ENCODE results near the gene BEST2.
A peak's percentile ranks its signal among the peaks of the same experiment; 100 is the strongest.

The BEST2 gene

GRCh38 chr19:12769689-12770088, 18.1 kb downstream of the BEST2 start:
- peaks cover 17% of the 10 kb centered on the region for H3K4me1 Mint-ChIP-seq
- H3K27me3 Mint-ChIP-seq: no peaks in the 10 kb centered on the region
- no peak overlapping the region for H3K27ac Mint-ChIP-seq
- DNase-seq (ENCODE audit: low spot score in 2 of 2) (no peak), ATAC-seq (ENCODE audit: low read depth) (peak; percentile 84)
- H3K36me3 Mint-ChIP-seq: no peaks in the 10 kb centered on the region
- peak overlapping the region; percentile 35 for H3K4me3 Mint-ChIP-seq
- H3K9me3 Mint-ChIP-seq: no peaks in the 10 kb centered on the region

DNA sequence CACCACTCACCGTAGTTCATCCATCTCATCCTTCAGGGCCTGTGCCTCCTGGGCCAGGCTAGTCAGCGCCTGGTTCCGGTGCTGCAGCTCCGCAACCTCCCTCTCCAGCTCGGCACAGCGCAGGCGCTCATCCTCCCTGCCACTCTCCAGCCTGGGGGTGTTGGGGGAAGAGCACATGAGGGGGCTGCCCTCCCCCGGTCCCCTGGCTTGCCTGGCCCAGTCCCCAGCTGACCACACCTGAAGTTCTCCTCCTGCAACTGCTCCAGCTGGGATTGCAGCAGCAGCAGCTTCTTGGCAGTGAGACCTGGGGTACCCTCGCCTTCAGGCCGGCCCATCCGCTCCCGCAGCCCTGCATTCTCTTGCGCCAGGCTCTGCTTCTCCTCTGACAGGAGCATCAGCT, 19.3 kb downstream of the BEST2 start:
- Mint-ChIP-seq H3K4me3 (no peak overlapping the region), H3K4me1 (peaks cover 16% of the 10 kb centered on the region), H3K9me3 (no peaks in the 10 kb centered on the region), H3K36me3 (no peaks in the 10 kb centered on the region), H3K27ac (no peak overlapping the region), H3K27me3 (no peaks in the 10 kb centered on the region)
- no peak for DNase-seq (ENCODE audit: low spot score in 2 of 2)
- ATAC-seq (ENCODE audit: low read depth): no peak

DNA sequence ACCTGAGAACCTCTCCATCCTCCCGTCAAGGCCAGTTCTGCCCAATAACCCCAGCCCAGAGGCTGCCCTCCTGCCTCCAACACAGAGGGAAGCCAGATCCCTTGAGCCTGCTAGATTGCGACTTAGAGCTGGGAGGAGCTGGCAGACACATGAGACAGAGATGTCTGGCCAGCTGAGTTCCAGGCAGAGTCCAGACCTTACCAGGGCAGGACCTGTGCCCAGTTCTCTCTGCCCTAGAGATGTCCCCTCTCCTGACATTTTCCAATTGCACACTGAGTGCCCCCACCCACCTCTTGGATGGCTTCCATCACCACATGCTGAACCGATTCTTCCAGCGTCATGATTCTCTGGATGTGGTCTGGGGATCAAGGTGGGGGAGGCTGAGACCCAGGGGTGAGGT, 20.7 kb downstream of the BEST2 start:
- ATAC-seq (ENCODE audit: low read depth) (no peak), DNase-seq (ENCODE audit: low spot score in 2 of 2) (no peak)
- H3K4me3 Mint-ChIP-seq: no peak overlapping the region
- H3K36me3 Mint-ChIP-seq: no peaks in the 10 kb centered on the region
- no peak overlapping the region for H3K27ac Mint-ChIP-seq
- no peaks in the 10 kb centered on the region for H3K9me3 Mint-ChIP-seq
- peaks cover 14% of the 10 kb centered on the region for H3K4me1 Mint-ChIP-seq
- H3K27me3 Mint-ChIP-seq: no peaks in the 10 kb centered on the region

- peak overlapping the region; percentile 21 for H3K27ac Mint-ChIP-seq
- ATAC-seq (ENCODE audit: low read depth) (no peak), DNase-seq (ENCODE audit: low spot score in 2 of 2) (no peak)
- no peaks in the 10 kb centered on the region for H3K36me3 Mint-ChIP-seq
- H3K27me3 Mint-ChIP-seq: no peaks in the 10 kb centered on the region
- peaks cover 19% of the 10 kb centered on the region for H3K4me1 Mint-ChIP-seq
- no peaks in the 10 kb centered on the region for H3K9me3 Mint-ChIP-seq
- H3K4me3 Mint-ChIP-seq: no peak overlapping the region
These were observed 22.0 kb downstream of the BEST2 start for GRCh38 chr19:12773571-12773970.

GRCh38 chr19:12774588-12775555, 23.3 kb downstream of the BEST2 start, which contains the start of gene HOOK2:
TSS of gene HOOK2 (minus strand) at chr19:12775552. CDS start at chr19:12775449, 103 bp downstream.
- ATAC-seq (ENCODE audit: low read depth): peak; percentile 2
- DNase-seq (ENCODE audit: low spot score in 2 of 2): no peak
- H3K27me3 Mint-ChIP-seq: no peaks in the 10 kb centered on the region
- no peaks in the 10 kb centered on the region for H3K9me3 Mint-ChIP-seq
- peak within 1 kb of the TSS; percentile 81 for H3K4me3 Mint-ChIP-seq
- peak within 1 kb of the TSS; percentile 20 for H3K27ac Mint-ChIP-seq
- H3K4me1 Mint-ChIP-seq: peaks cover 23% of the 10 kb centered on the region
- no peaks in the 10 kb centered on the region for H3K36me3 Mint-ChIP-seq

GRCh38 chr19:12777217-12778016, 25.8 kb downstream of the BEST2 start:
- peak; percentile 88 to 92 for DNase-seq (ENCODE audit: low spot score in 2 of 2)
- peak overlapping the region; percentile 84 for H3K4me3 Mint-ChIP-seq
- H3K27me3 Mint-ChIP-seq: no peaks in the 10 kb centered on the region
- peak overlapping the region; percentile 78 for H3K27ac Mint-ChIP-seq
- peak; percentile 13 for ATAC-seq (ENCODE audit: low read depth)
- peaks cover 25% of the 10 kb centered on the region for H3K4me1 Mint-ChIP-seq
- H3K9me3 Mint-ChIP-seq: no peaks in the 10 kb centered on the region
- H3K36me3 Mint-ChIP-seq: no peaks in the 10 kb centered on the region

GRCh38 chr19:12778017-12778904, 26.7 kb downstream of the BEST2 start:
- Mint-ChIP-seq H3K27ac (peak overlapping the region; percentile 78), H3K4me1 (peaks cover 25% of the 10 kb centered on the region), H3K9me3 (no peaks in the 10 kb centered on the region), H3K36me3 (no peaks in the 10 kb centered on the region), H3K27me3 (no peaks in the 10 kb centered on the region), H3K4me3 (peak overlapping the region; percentile 84)
- ATAC-seq (ENCODE audit: low read depth) (peak; percentile 3), DNase-seq (ENCODE audit: low spot score in 2 of 2) (peak in 1 of 2 donors; percentile 61)

- no peaks in the 10 kb centered on the region for H3K27me3 Mint-ChIP-seq
- peaks cover 20% of the 10 kb centered on the region for H3K4me1 Mint-ChIP-seq
- H3K4me3 Mint-ChIP-seq: peak overlapping the region; percentile 84
- no peak for DNase-seq (ENCODE audit: low spot score in 2 of 2)
- no peaks in the 10 kb centered on the region for H3K36me3 Mint-ChIP-seq
- H3K27ac Mint-ChIP-seq: peak overlapping the region; percentile 78
- no peaks in the 10 kb centered on the region for H3K9me3 Mint-ChIP-seq
- no peak for ATAC-seq (ENCODE audit: low read depth)
These were observed 27.2 kb downstream of the BEST2 start for GRCh38 chr19:12778905-12779161.

DNA sequence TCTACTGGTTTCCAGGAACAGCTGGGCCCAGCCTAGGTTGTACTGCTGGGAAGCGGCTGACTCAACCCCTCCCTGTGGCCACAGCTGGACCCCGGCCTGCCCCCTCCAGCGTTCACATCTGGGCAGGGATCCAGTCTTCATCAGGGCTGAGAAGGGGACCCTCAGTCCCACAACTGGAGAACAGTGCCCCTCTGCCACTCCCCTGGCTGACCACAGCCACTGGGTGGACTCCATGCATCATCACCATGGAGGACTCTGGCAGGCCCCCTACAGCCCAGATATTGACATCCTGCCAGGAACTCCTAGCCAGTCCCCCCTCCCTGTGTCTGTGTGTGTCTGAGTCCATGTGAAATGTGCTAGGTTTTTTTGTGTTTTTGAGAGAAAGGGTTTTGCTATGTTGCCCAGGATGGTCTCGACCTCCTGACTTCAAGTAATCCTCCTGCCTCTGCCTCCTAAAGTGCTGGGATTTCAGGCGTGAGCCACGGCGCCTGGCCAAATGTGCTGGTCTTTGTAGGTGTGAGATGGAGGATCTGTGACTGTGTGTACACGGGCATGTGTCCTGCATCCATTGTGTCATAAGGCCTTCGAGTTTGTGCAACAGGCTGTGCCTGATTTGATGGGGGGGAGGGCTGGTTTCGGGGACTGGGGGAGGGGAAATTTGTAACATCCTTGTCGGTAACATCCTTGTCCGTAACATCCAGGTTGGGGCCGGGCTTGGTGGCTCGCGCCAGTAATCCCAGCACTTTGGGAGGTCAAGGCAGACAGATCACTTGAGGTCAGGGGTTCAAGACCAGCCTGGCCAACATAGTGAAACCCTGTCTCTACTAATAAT, 27.8 kb downstream of the BEST2 start:
- H3K27ac Mint-ChIP-seq: peak overlapping the region; percentile 78
- H3K9me3 Mint-ChIP-seq: no peaks in the 10 kb centered on the region
- no peak for DNase-seq (ENCODE audit: low spot score in 2 of 2)
- peaks cover 20% of the 10 kb centered on the region for H3K4me1 Mint-ChIP-seq
- H3K36me3 Mint-ChIP-seq: no peaks in the 10 kb centered on the region
- no peak for ATAC-seq (ENCODE audit: low read depth)
- no peaks in the 10 kb centered on the region for H3K27me3 Mint-ChIP-seq
- H3K4me3 Mint-ChIP-seq: peak overlapping the region; percentile 41

DNA sequence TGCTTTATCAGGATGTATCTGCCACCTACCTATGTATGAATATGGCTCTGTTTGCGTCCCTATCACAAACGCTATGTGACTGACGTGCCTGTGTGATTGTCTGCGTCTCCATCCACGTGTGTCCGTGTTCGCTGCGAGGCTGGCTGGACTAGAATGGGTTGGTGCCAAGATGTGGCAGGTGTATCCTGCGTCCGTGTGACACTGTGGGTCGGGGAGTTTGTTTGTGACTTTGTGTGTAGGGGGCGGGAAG, 30.5 kb downstream of the BEST2 start:
- peak overlapping the region; percentile 84 for H3K4me3 Mint-ChIP-seq

DNA sequence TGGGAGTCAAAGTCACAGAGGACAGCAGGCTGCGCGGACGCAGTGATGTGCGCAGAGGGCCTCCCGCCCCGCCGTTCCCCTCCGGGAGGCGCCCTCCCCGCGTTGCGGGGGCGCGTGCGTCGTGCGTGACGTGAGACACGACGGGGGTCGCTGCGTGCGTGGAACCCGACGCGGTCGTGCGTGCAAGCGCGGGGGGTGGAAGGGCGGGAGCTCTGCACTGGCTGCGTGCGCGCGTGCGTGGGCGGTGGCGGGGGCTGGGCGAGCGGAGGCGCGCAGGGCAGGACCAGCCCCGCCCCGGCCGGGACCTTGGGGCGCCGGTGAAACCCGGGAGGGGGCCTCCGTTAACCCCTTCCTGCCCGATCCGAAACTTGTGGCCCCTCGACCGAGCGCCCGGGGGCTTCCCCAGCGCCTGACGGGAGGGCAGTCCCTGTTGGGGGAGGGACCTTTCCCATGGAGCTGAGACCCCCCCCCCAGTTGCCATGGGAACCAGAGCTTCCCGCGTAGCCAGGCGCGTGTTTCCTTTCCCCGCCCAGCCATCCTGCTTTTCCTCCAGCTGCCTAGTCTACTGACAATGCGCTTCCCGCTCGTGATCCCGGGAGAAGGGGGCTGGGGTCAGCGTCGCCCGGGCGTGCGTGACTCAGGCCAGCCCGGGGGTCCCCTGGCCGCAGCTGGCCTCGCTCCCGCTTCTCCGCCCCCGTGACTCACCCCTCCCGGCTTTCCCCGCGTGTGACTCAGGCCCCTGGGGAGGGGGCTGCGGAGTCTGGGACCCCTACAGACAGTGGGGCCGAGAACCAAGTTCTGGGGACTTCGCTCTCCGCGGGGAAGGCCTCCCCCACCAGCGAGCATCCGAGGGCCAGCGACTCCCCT, 31.1 kb downstream of the BEST2 start:
- H3K9me3 Mint-ChIP-seq: no peaks in the 10 kb centered on the region
- DNase-seq (ENCODE audit: low spot score in 2 of 2): peak; percentile 93
- peak; percentile 55 for ATAC-seq (ENCODE audit: low read depth)

More for the DNA sequence above, 30.5 kb downstream of the BEST2 start:
- Mint-ChIP-seq H3K36me3 (no peaks in the 10 kb centered on the region), H3K27me3 (no peaks in the 10 kb centered on the region), H3K27ac (no peak overlapping the region), H3K4me1 (peaks cover 20% of the 10 kb centered on the region), H3K9me3 (no peaks in the 10 kb centered on the region)
- peak; percentile 75 for ATAC-seq (ENCODE audit: low read depth)
- no peak for DNase-seq (ENCODE audit: low spot score in 2 of 2)

GRCh38 chr19:12783291-12783848, 31.8 kb downstream of the BEST2 start:
- H3K4me3 Mint-ChIP-seq: peak overlapping the region; percentile 84
- no peaks in the 10 kb centered on the region for H3K27me3 Mint-ChIP-seq
- H3K27ac Mint-ChIP-seq: no peak overlapping the region
- H3K9me3 Mint-ChIP-seq: no peaks in the 10 kb centered on the region
- no peaks in the 10 kb centered on the region for H3K36me3 Mint-ChIP-seq
- no peak for DNase-seq (ENCODE audit: low spot score in 2 of 2)
- ATAC-seq (ENCODE audit: low read depth): no peak
- peaks cover 18% of the 10 kb centered on the region for H3K4me1 Mint-ChIP-seq

More for the DNA sequence above, 31.1 kb downstream of the BEST2 start:
- Mint-ChIP-seq H3K36me3 (no peaks in the 10 kb centered on the region), H3K27ac (no peak overlapping the region), H3K4me3 (peak overlapping the region; percentile 84), H3K4me1 (peaks cover 17% of the 10 kb centered on the region), H3K27me3 (no peaks in the 10 kb centered on the region)
